ENCODE results near the gene AMOT. TPM values are rescaled to one million over a fixed set of nuclear protein-coding genes. Genes with fewer than 3 reads are reported as not detected.

The AMOT gene
- total RNA-seq, 1 donor from 2014 or later = 36.9 TPM

DNA sequence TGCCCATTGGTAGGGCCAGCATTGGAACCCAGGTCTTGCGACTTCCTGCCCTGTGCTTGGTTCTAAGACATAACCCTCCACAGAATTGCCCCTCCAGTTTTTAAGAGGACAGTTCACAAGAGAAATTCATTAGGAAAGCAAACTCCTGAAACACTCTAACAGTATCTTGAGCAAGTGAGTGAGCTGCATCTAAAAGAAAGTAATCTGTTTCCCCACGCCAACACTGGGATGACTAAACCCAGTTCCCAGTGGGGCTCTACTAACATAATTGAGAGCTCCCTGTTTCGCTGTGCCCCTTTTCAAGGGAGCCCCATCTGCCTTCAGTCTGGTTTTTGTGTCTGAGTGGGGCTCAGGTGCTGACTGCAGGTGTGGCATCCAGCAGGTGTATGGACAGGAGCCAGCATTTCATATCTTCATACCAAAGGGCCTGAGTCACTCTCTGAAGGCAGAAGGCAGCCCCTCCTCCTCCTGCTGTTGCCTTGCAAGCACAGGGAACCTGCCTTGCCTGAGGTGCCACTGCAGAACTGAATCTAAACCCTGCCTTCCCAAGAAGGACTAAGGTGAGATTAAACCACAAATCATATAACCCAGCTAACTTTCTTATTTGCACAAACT lies 8.0 kb downstream of the AMOT start:
- peaks cover 15% of the 10 kb centered on the region for H3K4me1 Mint-ChIP-seq (ENCODE audit: low read depth, unreplicated experiment)
- DNase-seq (ENCODE audit: low read depth) (peak; percentile 30), FAIRE-seq (no peak)
- H4K20me1 ChIP-seq (ENCODE audit: insufficient read depth, low read length) = no peaks in the 10 kb centered on the region
- H3K4me2 ChIP-seq (ENCODE audit: low read length) = no peak overlapping the region
- TF ChIP-seq, protein P1, sequence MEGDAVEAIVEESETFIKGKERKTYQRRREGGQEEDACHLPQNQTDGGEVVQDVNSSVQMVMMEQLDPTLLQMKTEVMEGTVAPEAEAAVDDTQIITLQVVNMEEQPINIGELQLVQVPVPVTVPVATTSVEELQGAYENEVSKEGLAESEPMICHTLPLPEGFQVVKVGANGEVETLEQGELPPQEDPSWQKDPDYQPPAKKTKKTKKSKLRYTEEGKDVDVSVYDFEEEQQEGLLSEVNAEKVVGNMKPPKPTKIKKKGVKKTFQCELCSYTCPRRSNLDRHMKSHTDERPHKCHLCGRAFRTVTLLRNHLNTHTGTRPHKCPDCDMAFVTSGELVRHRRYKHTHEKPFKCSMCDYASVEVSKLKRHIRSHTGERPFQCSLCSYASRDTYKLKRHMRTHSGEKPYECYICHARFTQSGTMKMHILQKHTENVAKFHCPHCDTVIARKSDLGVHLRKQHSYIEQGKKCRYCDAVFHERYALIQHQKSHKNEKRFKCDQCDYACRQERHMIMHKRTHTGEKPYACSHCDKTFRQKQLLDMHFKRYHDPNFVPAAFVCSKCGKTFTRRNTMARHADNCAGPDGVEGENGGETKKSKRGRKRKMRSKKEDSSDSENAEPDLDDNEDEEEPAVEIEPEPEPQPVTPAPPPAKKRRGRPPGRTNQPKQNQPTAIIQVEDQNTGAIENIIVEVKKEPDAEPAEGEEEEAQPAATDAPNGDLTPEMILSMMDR (IDR thresholded peaks at IDR 0.05; ENCODE audit: insufficient read depth, low read depth, low read length) = no peak
- TF ChIP-seq EZH2 (IDR thresholded peaks at IDR 0.05; ENCODE audit: insufficient read depth, low read length) = no peak
- peak overlapping the region; percentile 69 for H3K27ac Mint-ChIP-seq (ENCODE audit: unreplicated experiment)
- H3K9me3 Mint-ChIP-seq (ENCODE audit: unreplicated experiment) = no peaks in the 10 kb centered on the region
- no peak overlapping the region for H3K4me3 Mint-ChIP-seq (ENCODE audit: unreplicated experiment)
- no peaks in the 10 kb centered on the region for H3K27me3 Mint-ChIP-seq (ENCODE audit: low read depth, unreplicated experiment)
- H3K27me3 ChIP-seq (ENCODE audit: insufficient read depth, low read length) = no peaks in the 10 kb centered on the region
- no peaks in the 10 kb centered on the region for H3K9me3 ChIP-seq (ENCODE audit: insufficient read depth, low read depth, low read length)
- no peaks in the 10 kb centered on the region for H3K36me3 ChIP-seq (ENCODE audit: insufficient read depth, low read length)
- no peak overlapping the region for H3K27ac ChIP-seq (ENCODE audit: low read depth, low read length)
- no peak overlapping the region for H2AFZ ChIP-seq (ENCODE audit: low read depth, low read length)
- no peaks in the 10 kb centered on the region for H3K79me2 ChIP-seq (ENCODE audit: insufficient read depth, low read length)
- H3K36me3 Mint-ChIP-seq (ENCODE audit: low read depth, unreplicated experiment) = no peaks in the 10 kb centered on the region
- H3K4me3 ChIP-seq (ENCODE audit: insufficient read depth, low read depth, low read length) = no peak overlapping the region
- peaks cover 10% of the 10 kb centered on the region for H3K4me1 ChIP-seq (ENCODE audit: insufficient read depth, low read length)
- no peak overlapping the region for H3K9ac ChIP-seq (ENCODE audit: low read length)

DNA sequence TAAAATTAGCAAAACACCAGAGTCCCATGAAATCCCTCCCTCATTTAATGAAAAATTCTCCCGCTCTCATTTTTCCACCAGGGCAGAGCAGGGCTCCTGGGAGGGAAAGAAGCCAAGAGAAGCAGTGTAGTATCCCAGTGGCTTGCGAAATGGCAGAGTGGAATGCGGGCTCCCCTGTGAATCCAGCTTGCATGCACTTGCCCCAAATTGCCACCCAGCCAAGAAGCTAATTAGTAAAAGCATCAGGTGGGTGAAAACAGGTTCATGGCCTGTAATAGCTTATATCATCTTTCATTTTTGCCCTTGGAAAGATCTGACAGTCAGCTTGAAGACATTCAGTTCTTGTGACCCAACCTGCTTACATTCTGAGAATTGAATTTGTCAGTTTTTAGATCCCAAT lies 10.1 kb downstream of the AMOT start:
- Histone ChIP-seq H3K36me3 (ENCODE audit: insufficient read depth, low read length) (no peaks in the 10 kb centered on the region), H3K27ac (ENCODE audit: low read depth, low read length) (no peak overlapping the region), H3K9me3 (ENCODE audit: insufficient read depth, low read depth, low read length) (no peaks in the 10 kb centered on the region), H2AFZ (ENCODE audit: low read depth, low read length) (no peak overlapping the region), H3K4me3 (ENCODE audit: insufficient read depth, low read depth, low read length) (no peak overlapping the region), H3K79me2 (ENCODE audit: insufficient read depth, low read length) (no peaks in the 10 kb centered on the region), H3K4me1 (ENCODE audit: insufficient read depth, low read length) (peaks cover 10% of the 10 kb centered on the region), H3K4me2 (ENCODE audit: low read length) (no peak overlapping the region), H3K9ac (ENCODE audit: low read length) (no peak overlapping the region), H3K27me3 (ENCODE audit: insufficient read depth, low read length) (no peaks in the 10 kb centered on the region), H4K20me1 (ENCODE audit: insufficient read depth, low read length) (no peaks in the 10 kb centered on the region)
- Mint-ChIP-seq H3K4me1 (ENCODE audit: low read depth, unreplicated experiment) (peaks cover 20% of the 10 kb centered on the region), H3K4me3 (ENCODE audit: unreplicated experiment) (no peak overlapping the region), H3K9me3 (ENCODE audit: unreplicated experiment) (no peaks in the 10 kb centered on the region), H3K27ac (ENCODE audit: unreplicated experiment) (no peak overlapping the region), H3K36me3 (ENCODE audit: low read depth, unreplicated experiment) (no peaks in the 10 kb centered on the region), H3K27me3 (ENCODE audit: low read depth, unreplicated experiment) (no peaks in the 10 kb centered on the region)
- FAIRE-seq (peak; percentile 76), DNase-seq (ENCODE audit: low read depth) (no peak)
- TF ChIP-seq EZH2 (IDR thresholded peaks at IDR 0.05; ENCODE audit: insufficient read depth, low read length) = no peak
- TF ChIP-seq, protein P1 (IDR thresholded peaks at IDR 0.05; ENCODE audit: insufficient read depth, low read depth, low read length) = no peak

DNA sequence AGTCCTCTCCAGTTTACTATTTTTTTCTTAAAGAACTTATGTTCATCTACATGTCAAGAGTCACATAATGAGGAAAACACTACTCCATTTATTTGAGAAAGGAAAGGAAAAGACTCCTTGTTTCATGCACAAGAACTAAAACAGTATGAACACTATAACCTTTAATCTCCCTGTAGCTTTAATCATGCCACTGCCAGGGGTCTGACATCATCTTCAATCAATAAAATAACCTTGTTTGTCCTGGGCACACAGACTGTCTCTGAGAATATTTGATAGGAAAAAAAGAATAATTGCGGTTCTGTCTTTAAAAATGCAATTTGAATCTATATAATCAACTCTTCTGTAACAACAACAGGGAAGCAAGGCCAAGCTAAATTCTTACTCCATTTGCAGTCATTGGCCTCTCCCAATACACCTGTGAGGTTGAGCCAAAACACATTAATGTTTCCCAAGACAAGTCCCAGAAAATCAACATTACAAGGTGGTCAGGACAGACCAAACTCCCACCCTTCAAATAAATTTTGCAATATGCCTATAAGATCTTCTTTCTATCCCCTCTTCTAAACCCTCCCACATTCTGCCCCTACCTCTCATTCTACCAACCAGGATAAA lies 13.2 kb downstream of the AMOT start:
- TF ChIP-seq EZH2 (IDR thresholded peaks at IDR 0.05; ENCODE audit: insufficient read depth, low read length) = no peak
- TF ChIP-seq, protein P1 (IDR thresholded peaks at IDR 0.05; ENCODE audit: insufficient read depth, low read depth, low read length) = no peak
- H3K36me3 Mint-ChIP-seq (ENCODE audit: low read depth, unreplicated experiment) = no peaks in the 10 kb centered on the region
- H3K27ac ChIP-seq (ENCODE audit: low read depth, low read length) = no peak overlapping the region
- H3K9me3 Mint-ChIP-seq (ENCODE audit: unreplicated experiment) = no peaks in the 10 kb centered on the region
- H3K27ac Mint-ChIP-seq (ENCODE audit: unreplicated experiment) = no peak overlapping the region
- H3K27me3 Mint-ChIP-seq (ENCODE audit: low read depth, unreplicated experiment) = no peaks in the 10 kb centered on the region
- peaks cover 5% of the 10 kb centered on the region for H3K4me1 Mint-ChIP-seq (ENCODE audit: low read depth, unreplicated experiment)
- DNase-seq (ENCODE audit: low read depth) = no peak
- no peak overlapping the region for H3K4me3 ChIP-seq (ENCODE audit: insufficient read depth, low read depth, low read length)
- no peaks in the 10 kb centered on the region for H3K27me3 ChIP-seq (ENCODE audit: insufficient read depth, low read length)
- FAIRE-seq = peak; percentile 69
- no peak overlapping the region for H3K4me2 ChIP-seq (ENCODE audit: low read length)
- H3K79me2 ChIP-seq (ENCODE audit: insufficient read depth, low read length) = no peaks in the 10 kb centered on the region
- no peaks in the 10 kb centered on the region for H4K20me1 ChIP-seq (ENCODE audit: insufficient read depth, low read length)
- H2AFZ ChIP-seq (ENCODE audit: low read depth, low read length) = no peak overlapping the region
- no peaks in the 10 kb centered on the region for H3K36me3 ChIP-seq (ENCODE audit: insufficient read depth, low read length)
- no peak overlapping the region for H3K4me3 Mint-ChIP-seq (ENCODE audit: unreplicated experiment)
- no peak overlapping the region for H3K9ac ChIP-seq (ENCODE audit: low read length)
- no peaks in the 10 kb centered on the region for H3K9me3 ChIP-seq (ENCODE audit: insufficient read depth, low read depth, low read length)
- no peaks in the 10 kb centered on the region for H3K4me1 ChIP-seq (ENCODE audit: insufficient read depth, low read length)

Data from astrocyte (in vitro differentiated cells and primary cell).